GM21619 (cell line): ENCODE measurements around the gene RAB13.

Source experiments
- ATAC-seq: cut with Tn5 transposase; IDR thresholded peaks from one replicate; pipeline ENCODE4 v1.9.1; 2021; ENCODE audit not compliant: unreplicated experiment

The RAB13 gene

DNA sequence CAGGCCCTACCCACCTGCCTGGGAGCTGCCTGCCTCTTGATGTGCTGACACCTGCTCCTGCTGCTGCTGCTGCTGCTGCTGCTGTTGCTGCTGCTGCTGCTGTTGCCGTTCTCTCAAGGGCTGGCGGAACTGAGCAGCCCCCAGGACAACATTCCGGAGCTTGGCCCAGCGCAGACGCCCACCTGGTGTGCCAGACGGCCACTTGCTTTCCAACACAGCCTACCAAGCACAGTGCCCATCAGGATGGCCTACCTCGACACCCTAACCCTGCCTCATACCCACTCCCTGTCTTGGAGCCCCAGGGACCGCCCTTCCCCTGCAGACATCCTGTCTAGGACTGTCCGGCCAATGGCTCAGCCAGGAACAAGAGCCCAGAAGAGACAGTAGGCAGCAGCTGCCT lies 51.4 kb downstream of the RAB13 start:
- ATAC-seq = no peak

GRCh38 chr1:153933955-153934354 lies 52.2 kb downstream of the RAB13 start:
- no peak for ATAC-seq

DNA sequence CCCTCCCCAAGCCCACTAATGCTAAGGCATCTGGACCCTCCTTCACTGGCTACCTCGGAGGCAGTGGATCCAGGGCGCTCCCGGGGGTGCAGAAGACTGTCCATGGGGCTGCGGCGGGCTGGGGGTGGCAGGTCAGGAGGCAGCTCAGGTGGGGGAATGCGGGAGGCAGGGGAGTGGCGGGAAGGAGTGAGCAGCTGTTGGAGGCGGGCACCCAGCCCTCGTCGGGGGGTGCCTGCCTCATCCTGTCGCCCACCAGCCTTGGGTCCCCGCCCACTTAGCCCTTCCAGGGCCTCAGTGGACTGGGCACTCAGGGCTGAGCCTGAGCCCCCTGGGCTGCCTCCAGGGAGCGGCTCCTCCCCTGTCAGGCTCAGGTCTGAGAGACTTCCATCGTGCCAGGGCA lies 52.7 kb downstream of the RAB13 start:
- ATAC-seq = no peak

DNA sequence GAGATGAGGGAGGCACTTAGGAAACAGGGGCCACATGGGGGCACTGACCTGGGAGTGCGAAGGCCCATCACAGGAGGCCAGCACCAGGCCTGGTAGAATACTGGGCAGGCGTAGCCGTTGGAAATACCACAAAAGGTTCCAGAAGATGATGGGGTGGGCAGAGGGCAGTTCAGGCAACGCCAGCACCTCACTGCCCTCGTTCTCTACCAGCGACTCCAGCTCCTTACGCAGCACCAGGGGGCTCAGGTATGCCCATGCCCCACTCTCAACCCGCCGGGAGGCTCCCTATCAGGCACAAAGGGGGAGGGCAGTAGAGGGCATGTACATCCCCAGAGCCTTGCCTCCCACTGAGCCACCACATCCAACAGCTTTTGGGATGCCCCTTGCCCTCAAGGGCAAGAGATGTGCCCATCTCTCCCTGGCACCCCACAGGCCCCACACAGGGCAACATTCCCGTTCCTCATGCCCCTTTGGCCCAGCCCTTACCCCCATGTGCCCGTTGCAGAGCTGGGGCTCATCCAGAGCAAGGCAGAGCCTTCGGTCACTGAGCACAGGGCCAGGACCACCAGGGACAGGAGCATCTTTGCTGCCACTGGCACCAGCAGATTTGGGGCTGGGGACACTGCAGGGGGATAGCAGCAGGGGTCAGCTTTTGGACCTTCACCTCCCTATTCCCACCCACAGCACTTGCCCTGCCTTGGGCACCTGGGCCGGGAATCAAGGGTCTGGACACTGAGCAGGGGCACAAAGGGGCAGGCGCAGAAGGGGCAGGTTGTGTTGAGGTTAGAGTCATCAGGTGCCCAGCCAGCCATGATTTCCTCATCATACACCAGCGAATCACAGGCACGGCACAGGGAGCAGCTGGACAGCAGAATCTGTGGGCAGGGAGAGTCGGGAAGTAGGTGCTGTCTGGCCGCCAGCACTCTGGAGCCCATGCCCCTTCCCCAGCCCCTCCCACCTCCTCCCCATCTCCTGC lies 53.7 kb downstream of the RAB13 start:
- ATAC-seq = no peak
